HEK293T (cell line): ENCODE results near the gene COLQ.

Source experiments
- ARNT ChIP-seq: fragments of 450-650 bp; IDR thresholded peaks from 2 replicates; pipeline ENCODE4 v1.6.1; 2017; ENCODE audit warnings: mild to moderate bottlenecking
- BHLHE40 ChIP-seq: fragments of 450-650 bp; IDR thresholded peaks from 2 replicates; pipeline ENCODE4 v1.6.1; 2016; ENCODE audit warnings: mild to moderate bottlenecking, moderate library complexity, borderline replicate concordance
- CTBP1 ChIP-seq: fragments of 450-650 bp; IDR thresholded peaks from 2 replicates; pipeline ENCODE4 v1.6.1; 2016; ENCODE audit warnings: borderline replicate concordance
- ELF4 ChIP-seq: fragments of 450-650 bp; IDR thresholded peaks from 2 replicates; pipeline ENCODE4 v1.6.1; 2017; ENCODE audit warnings: antibody characterized with exemption
- FOXA1 ChIP-seq: fragments of 450-650 bp; IDR thresholded peaks from 2 replicates; pipeline ENCODE4 v1.6.1; 2016; ENCODE audit warnings: mild to moderate bottlenecking
- FOXK2 ChIP-seq: fragments of 450-650 bp; IDR thresholded peaks from 2 replicates; pipeline ENCODE4 v1.6.1; 2016; ENCODE audit warnings: mild to moderate bottlenecking
- FOXM1 ChIP-seq: fragments of 450-650 bp; IDR thresholded peaks from 2 replicates; pipeline ENCODE4 v1.6.1; 2017; ENCODE audit warnings: mild to moderate bottlenecking, borderline replicate concordance
- HDGF ChIP-seq: fragments of 450-650 bp; IDR thresholded peaks from 2 replicates; pipeline ENCODE4 v1.6.1; 2017; ENCODE audit warnings: antibody characterized with exemption, borderline replicate concordance
- L3MBTL2 ChIP-seq: fragments of 450-650 bp; conservative IDR thresholded peaks from 2 replicates; pipeline ENCODE4 v1.6.1; 2016; ENCODE audit warnings: mild to moderate bottlenecking
- LEF1 ChIP-seq: fragments of 450-650 bp; IDR thresholded peaks from 2 replicates; pipeline ENCODE4 v1.6.1; 2017; ENCODE audit warnings: mild to moderate bottlenecking, borderline replicate concordance
- NFRKB ChIP-seq: fragments of 450-650 bp; IDR thresholded peaks from 2 replicates; pipeline ENCODE4 v1.6.1; 2016; ENCODE audit warnings: mild to moderate bottlenecking, moderate library complexity
- SP1 ChIP-seq: fragments of 450-650 bp; IDR thresholded peaks from 2 replicates; pipeline ENCODE4 v1.6.1; 2017
- TARDBP ChIP-seq: fragments of 450-650 bp; IDR thresholded peaks from 2 replicates; pipeline ENCODE4 v1.6.1; 2016
- ZNF384 ChIP-seq: fragments of 450-650 bp; IDR thresholded peaks from 2 replicates; pipeline ENCODE4 v1.6.1; 2016

DNA sequence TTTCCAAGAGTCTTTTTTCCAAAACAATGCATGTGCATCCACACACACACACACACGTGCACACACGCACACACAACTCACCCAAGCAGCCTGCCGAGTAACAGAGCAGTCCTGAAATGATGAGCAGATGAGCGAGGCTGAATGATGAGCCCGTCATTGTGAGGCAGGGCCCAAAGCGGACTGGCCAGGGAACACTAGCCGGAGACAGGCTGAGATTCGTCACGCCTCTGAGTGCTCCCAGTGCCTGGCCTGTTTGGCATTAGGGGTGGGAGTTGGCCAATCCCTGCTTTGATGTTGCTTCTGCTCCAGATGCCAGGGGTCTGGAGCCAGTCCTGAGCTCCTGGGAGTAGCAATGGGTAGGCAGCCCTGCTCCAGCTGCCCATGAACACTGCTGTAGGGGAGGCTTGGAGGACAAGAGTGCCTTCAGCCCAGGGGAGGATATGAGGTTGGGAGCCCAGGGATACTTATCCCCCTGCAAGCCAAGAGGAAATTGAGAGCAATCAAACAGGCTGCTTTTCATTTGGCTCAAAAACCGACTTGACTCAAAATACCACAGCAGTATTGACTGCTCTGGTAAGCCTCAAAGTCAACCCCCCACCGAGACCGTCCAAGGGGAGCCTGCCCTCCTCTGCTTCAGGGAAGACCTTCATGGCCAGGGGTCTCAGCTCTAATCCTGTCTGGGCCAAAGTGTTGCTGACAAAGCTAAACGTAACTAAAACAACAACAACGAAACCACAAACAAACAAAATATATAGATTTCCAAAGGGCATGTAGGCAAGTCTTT, 22.9 kb downstream of the COLQ start:
- no peak for TF ChIP-seq ELF4
- no peak for TF ChIP-seq SP1
- TF ChIP-seq ZNF384: no peak
- no peak for TF ChIP-seq BHLHE40
- TF ChIP-seq CTBP1: no peak
- no peak for TF ChIP-seq FOXK2
- no peak for TF ChIP-seq FOXM1
- no peak for TF ChIP-seq FOXA1
- no peak for TF ChIP-seq ARNT
- no peak for TF ChIP-seq TARDBP
- no peak for TF ChIP-seq LEF1
- no peak for TF ChIP-seq NFRKB
- TF ChIP-seq HDGF: no peak
- no peak for TF ChIP-seq L3MBTL2
